Dendritic cell treated with granulocyte-macrophage colony-stimulating factor and Interleukin-4, amounts not matched to agents 40 ng/mL and 50 ng/mL, for 4 days (primary cell): ENCODE data around the gene RPS6KA1.

Source experiments
- H3K27ac Mint-ChIP-seq: one replicate; pipeline ENCODE4 v1.8.0; 2022; ENCODE audit warnings: mild to moderate bottlenecking, mixed read lengths
- H3K27me3 Mint-ChIP-seq: one replicate; pipeline ENCODE4 v1.8.0; 2022; ENCODE audit warnings: mild to moderate bottlenecking, mixed read lengths
- H3K36me3 Mint-ChIP-seq: one replicate; pipeline ENCODE4 v1.8.0; 2022; ENCODE audit warnings: low read depth, mixed read lengths
- H3K4me1 Mint-ChIP-seq: one replicate; pipeline ENCODE4 v1.8.0; 2022; ENCODE audit warnings: low read depth, mixed read lengths
- H3K4me3 Mint-ChIP-seq: one replicate; pipeline ENCODE4 v1.8.0; 2022; ENCODE audit warnings: mild to moderate bottlenecking, moderate library complexity, mixed read lengths
- H3K9me3 Mint-ChIP-seq: one replicate; pipeline ENCODE4 v1.8.0; 2022; ENCODE audit warnings: mixed read lengths
- intact Hi-C: fragments of 100-400 bp; cut with micrococcal nuclease; formaldehyde crosslinking; loops from one replicate; pipeline ENCODE4 v1.15.0; 2022

Gene RPS6KA1

GRCh38 chr1:26520339-26520738 lies 9.2 kb upstream of the RPS6KA1 start:
- H3K4me1 Mint-ChIP-seq = peaks cover 10% of the 10 kb centered on the region
- H3K36me3 Mint-ChIP-seq = no peaks in the 10 kb centered on the region
- intact Hi-C loops = no loop called here
- peaks cover 33% of the 10 kb centered on the region for H3K27me3 Mint-ChIP-seq
- H3K4me3 Mint-ChIP-seq = no peak overlapping the region
- no peak overlapping the region for H3K27ac Mint-ChIP-seq
- no peaks in the 10 kb centered on the region for H3K9me3 Mint-ChIP-seq

- Mint-ChIP-seq H3K27ac (no peak overlapping the region), H3K27me3 (peaks cover 31% of the 10 kb centered on the region), H3K36me3 (no peaks in the 10 kb centered on the region), H3K9me3 (no peaks in the 10 kb centered on the region), H3K4me3 (no peak overlapping the region), H3K4me1 (peaks cover 10% of the 10 kb centered on the region)
- intact Hi-C loops = no loop called here
Observed at GRCh38 chr1:26521669-26522030, 7.9 kb upstream of the RPS6KA1 start.

DNA sequence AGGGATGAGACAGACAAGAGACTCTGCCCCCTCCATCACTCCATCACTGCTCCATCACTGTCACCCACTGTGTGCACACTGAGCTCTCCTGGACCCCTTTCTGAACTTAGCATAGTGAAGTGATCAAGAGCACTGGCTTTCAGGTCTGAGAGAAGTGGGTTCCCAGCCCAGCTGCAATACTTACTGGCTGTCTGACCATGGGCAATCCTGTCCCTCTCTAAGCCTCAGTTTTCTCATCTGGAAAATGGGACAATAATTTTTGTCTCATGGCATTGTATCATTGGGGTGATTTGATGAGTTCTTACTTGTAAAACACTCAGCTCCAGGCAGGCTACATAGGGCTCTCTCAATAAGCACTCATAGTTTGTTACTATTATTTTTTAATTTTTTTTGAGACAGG lies 7.5 kb upstream of the RPS6KA1 start:
- H3K4me3 Mint-ChIP-seq = no peak overlapping the region
- peaks cover 31% of the 10 kb centered on the region for H3K27me3 Mint-ChIP-seq
- intact Hi-C loops = no loop called here
- no peaks in the 10 kb centered on the region for H3K9me3 Mint-ChIP-seq
- H3K4me1 Mint-ChIP-seq = peaks cover 10% of the 10 kb centered on the region
- no peak overlapping the region for H3K27ac Mint-ChIP-seq
- no peaks in the 10 kb centered on the region for H3K36me3 Mint-ChIP-seq

DNA sequence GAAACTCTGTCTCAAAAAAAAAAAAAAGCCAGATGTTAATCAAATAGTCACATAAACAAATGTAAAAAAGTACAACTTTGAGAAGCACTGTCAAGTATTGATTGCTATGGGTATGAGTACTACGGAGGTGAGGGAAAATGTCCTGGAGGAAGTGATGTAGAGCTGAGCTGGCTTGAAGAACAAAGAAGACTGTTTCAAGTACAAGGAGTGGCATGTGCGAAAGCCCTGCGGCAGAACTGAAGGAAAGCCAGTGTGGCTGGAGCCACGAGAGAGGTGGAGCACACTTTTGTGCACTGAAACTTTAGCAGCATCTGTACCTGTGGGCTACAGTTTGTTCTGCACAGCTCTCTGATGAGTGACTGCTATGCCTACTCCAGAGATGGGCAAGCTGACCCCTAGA lies 5.4 kb upstream of the RPS6KA1 start:
- Mint-ChIP-seq H3K27me3 (peaks cover 34% of the 10 kb centered on the region), H3K4me1 (peaks cover 13% of the 10 kb centered on the region), H3K4me3 (no peak overlapping the region), H3K36me3 (no peaks in the 10 kb centered on the region), H3K27ac (no peak overlapping the region), H3K9me3 (no peaks in the 10 kb centered on the region)
- intact Hi-C loops = no loop called here

GRCh38 chr1:26526287-26526686 lies 3.3 kb upstream of the RPS6KA1 start:
- no peak overlapping the region for H3K4me3 Mint-ChIP-seq
- intact Hi-C loops = no loop called here

GRCh38 chr1:26529405-26529654 lies 231 bp upstream of the RPS6KA1 start:
- intact Hi-C loops = no loop called here
- Mint-ChIP-seq H3K27ac (peak overlapping the region; percentile 55), H3K27me3 (peaks cover 15% of the 10 kb centered on the region), H3K4me1 (peaks cover 36% of the 10 kb centered on the region), H3K4me3 (peak overlapping the region; percentile 83), H3K9me3 (no peaks in the 10 kb centered on the region), H3K36me3 (no peaks in the 10 kb centered on the region)

More at GRCh38 chr1:26526287-26526686, 3.3 kb upstream of the RPS6KA1 start:
- peaks cover 34% of the 10 kb centered on the region for H3K27me3 Mint-ChIP-seq
- no peaks in the 10 kb centered on the region for H3K9me3 Mint-ChIP-seq
- H3K36me3 Mint-ChIP-seq = no peaks in the 10 kb centered on the region
- H3K4me1 Mint-ChIP-seq = peaks cover 23% of the 10 kb centered on the region
- H3K27ac Mint-ChIP-seq = no peak overlapping the region

- H3K4me1 Mint-ChIP-seq = peaks cover 44% of the 10 kb centered on the region
- peak overlapping the region; percentile 61 for H3K27ac Mint-ChIP-seq
- H3K27me3 Mint-ChIP-seq = peaks cover 5% of the 10 kb centered on the region
- H3K9me3 Mint-ChIP-seq = no peaks in the 10 kb centered on the region
- no peaks in the 10 kb centered on the region for H3K36me3 Mint-ChIP-seq
- intact Hi-C loops = no loop called here
- H3K4me3 Mint-ChIP-seq = peak overlapping the region; percentile 85
Observed at GRCh38 chr1:26530410-26530894, 891 bp downstream of the RPS6KA1 start.

DNA sequence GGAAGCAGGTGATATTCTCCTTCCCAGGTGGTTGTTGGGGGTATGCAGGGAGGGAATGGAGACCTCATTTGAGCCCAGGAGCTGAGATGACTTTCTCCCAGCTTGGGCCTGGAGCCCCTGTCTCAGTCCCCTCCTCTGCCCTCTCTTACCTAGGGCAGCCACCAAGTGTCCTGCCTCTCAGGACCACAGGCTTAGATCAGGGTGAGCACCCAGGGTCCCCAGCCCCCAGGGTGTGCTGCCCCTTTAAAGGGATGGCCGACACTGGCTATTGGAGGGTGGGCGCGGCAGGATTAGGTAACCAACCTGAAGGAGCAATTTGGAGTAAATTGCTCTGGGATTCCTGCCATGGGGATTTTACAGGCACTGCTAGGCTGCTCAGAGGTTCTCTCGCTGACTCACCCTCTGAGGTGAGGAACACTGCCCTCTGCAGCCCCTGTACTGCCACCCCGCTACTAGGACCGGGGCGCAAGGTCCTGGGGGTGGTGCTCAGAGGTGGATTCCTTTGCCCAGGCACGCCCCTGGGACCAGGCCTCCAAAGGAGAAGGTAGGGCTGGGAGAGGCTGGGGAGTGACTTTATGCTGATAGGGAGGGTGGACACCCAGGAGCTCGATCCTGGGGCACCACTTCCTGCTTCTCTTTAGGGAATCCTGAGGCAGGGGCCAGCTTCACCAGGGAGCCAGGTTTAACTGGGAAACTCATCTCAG lies 1.5 kb downstream of the RPS6KA1 start:
- Mint-ChIP-seq H3K27me3 (peaks cover 5% of the 10 kb centered on the region), H3K9me3 (no peaks in the 10 kb centered on the region), H3K4me1 (peaks cover 44% of the 10 kb centered on the region), H3K36me3 (no peaks in the 10 kb centered on the region), H3K27ac (peak overlapping the region; percentile 61), H3K4me3 (peak overlapping the region; percentile 85)
- intact Hi-C loops = no loop called here

- Mint-ChIP-seq H3K27ac (no peak overlapping the region), H3K9me3 (no peaks in the 10 kb centered on the region), H3K4me3 (no peak overlapping the region), H3K36me3 (peaks cover 2% of the 10 kb centered on the region), H3K27me3 (peaks cover 5% of the 10 kb centered on the region), H3K4me1 (peaks cover 44% of the 10 kb centered on the region)
- intact Hi-C loops = no loop called here
Observed at GRCh38 chr1:26531651-26532131, 2.1 kb downstream of the RPS6KA1 start.

- H3K36me3 Mint-ChIP-seq = peaks cover 17% of the 10 kb centered on the region
- H3K27me3 Mint-ChIP-seq = no peaks in the 10 kb centered on the region
- no peak overlapping the region for H3K4me3 Mint-ChIP-seq
- intact Hi-C loops = no loop called here
- peaks cover 62% of the 10 kb centered on the region for H3K4me1 Mint-ChIP-seq
- peak overlapping the region; percentile 22 for H3K27ac Mint-ChIP-seq
- H3K9me3 Mint-ChIP-seq = no peaks in the 10 kb centered on the region
Observed at GRCh38 chr1:26533951-26534509, 4.5 kb downstream of the RPS6KA1 start.

GRCh38 chr1:26535201-26535600 lies 5.6 kb downstream of the RPS6KA1 start:
- H3K36me3 Mint-ChIP-seq = peaks cover 19% of the 10 kb centered on the region
- no peak overlapping the region for H3K4me3 Mint-ChIP-seq
- no peaks in the 10 kb centered on the region for H3K9me3 Mint-ChIP-seq
- intact Hi-C loops = no loop called here
- H3K27ac Mint-ChIP-seq = peak overlapping the region; percentile 40
- H3K4me1 Mint-ChIP-seq = peaks cover 68% of the 10 kb centered on the region
- no peaks in the 10 kb centered on the region for H3K27me3 Mint-ChIP-seq

DNA sequence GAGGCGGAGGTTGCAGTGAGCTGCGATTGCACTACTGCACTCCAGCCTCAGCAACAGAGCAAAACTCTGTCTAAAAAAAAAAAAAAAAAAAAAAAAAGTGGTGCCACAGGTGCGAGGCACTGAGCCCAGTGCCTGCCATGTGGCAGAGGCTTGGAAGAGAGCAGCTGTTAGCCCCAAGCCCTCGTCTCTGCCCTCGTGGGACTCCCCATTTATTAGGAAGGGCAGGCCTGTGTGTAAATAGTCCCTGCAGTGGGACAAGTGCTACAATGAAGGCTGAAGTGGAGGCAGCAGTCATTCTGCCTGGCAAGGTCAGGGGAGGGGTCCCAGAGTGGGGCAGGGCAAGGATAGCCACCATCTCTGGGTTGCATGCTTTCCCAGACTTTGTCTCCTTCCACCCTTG lies 6.5 kb downstream of the RPS6KA1 start:
- Mint-ChIP-seq H3K27ac (no peak overlapping the region), H3K36me3 (peaks cover 19% of the 10 kb centered on the region), H3K9me3 (no peaks in the 10 kb centered on the region), H3K27me3 (no peaks in the 10 kb centered on the region), H3K4me3 (no peak overlapping the region), H3K4me1 (peaks cover 63% of the 10 kb centered on the region)
- intact Hi-C loops = no loop called here

DNA sequence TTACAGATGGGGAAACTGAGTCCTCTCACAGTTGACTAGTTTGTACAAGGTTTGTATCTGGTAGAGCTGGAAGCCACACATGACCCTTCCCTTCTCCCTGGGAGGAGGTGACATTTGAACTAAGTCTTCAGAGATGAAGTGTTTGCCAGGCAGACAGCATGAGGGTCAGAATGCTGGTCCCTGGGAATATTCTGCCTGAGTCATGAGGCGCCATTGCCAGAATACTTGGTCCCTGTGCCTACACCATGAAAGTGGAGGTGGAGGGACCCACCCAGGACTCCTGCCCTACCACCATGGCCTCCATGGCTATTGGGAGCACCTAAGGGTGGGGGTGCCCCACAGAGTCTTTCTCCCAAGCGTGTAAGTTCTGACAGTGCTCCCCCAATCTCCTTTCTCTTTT lies 7.0 kb downstream of the RPS6KA1 start:
- intact Hi-C loops = no loop called here
- Mint-ChIP-seq H3K9me3 (no peaks in the 10 kb centered on the region), H3K4me1 (peaks cover 62% of the 10 kb centered on the region), H3K27ac (no peak overlapping the region), H3K27me3 (no peaks in the 10 kb centered on the region), H3K36me3 (peaks cover 19% of the 10 kb centered on the region), H3K4me3 (no peak overlapping the region)

DNA sequence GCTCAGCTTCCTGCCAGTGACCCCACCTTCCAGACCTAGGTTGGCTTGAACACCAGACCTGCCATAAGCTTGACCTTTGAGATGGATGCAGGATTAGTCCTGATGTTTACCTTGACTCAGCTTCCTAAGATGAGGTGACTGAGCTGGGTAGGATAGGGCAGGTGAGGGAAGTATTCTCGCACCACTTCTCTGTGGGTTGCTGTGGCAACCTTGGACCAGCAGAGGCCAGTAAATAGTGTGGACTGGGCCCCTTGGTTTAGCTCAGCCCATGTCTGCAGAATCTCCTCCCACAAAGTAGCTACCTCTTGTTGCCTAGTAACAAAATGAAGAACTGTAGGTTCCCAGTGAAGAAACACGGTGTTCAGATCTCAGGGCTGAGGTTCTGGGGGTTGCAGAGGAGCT lies 8.4 kb downstream of the RPS6KA1 start:
- H3K27ac Mint-ChIP-seq = peak overlapping the region; percentile 54

More for the DNA sequence above, 8.4 kb downstream of the RPS6KA1 start:
- Mint-ChIP-seq H3K27me3 (no peaks in the 10 kb centered on the region), H3K4me1 (peaks cover 68% of the 10 kb centered on the region), H3K9me3 (no peaks in the 10 kb centered on the region), H3K36me3 (peaks cover 23% of the 10 kb centered on the region), H3K4me3 (no peak overlapping the region)
- intact Hi-C loops = no loop called here
